Endothelial cell of umbilical vein (primary cell): ENCODE results near the gene SLC49A4. TPM values are rescaled to one million over a fixed set of nuclear protein-coding genes. Genes with fewer than 3 reads are reported as not detected.

ENCODE experiments used
- BruUV-seq: library from RNA; stranded (reverse); fragments of 400-500 nt; replicated peaks from 2 replicates; lab custom pipeline; 2021; lab: Mats Ljungman, UMichigan
- CTCF ChIA-PET: fragments of 300-600, 350-600 bp; sonication (Branson Sonifier 250); formaldehyde crosslinking; loops from one replicate; lab custom pipeline; 2021; ENCODE audit warnings: antibody characterized with exemption, inconsistent platforms; lab: Charles Lee
- POLR2A ChIA-PET: fragments of 300-600, 350-600 bp; sonication (Branson Sonifier 250); formaldehyde crosslinking; loops from one replicate; lab custom pipeline; 2021; ENCODE audit warnings: antibody characterized with exemption, inconsistent platforms; lab: Charles Lee
- DNase-seq: peaks from one replicate; pipeline ENCODE4 v3.0.0-alpha.2; 2011; ENCODE audit warnings: low read depth, low spot score
- FAIRE-seq: peaks from 2 replicates; lab custom pipeline; 2011; peaks lifted over from hg19 to GRCh38; lab: Jason Lieb, UNC
- H2AFZ ChIP-seq: 2 replicates; pipeline ENCODE4 v1.6.0; 2012; ENCODE audit warnings: low read depth, low read length, control low read depth, inconsistent platforms
- H3K27ac ChIP-seq: 2 replicates; pipeline ENCODE4 v1.5.1; 2011; ENCODE audit warnings: low read depth, mild to moderate bottlenecking, control low read depth, low read length, moderate library complexity; ENCODE audit not compliant: insufficient read depth
- H3K27me3 ChIP-seq, 2 experiments: 2 replicates each; pipeline versions ENCODE4 v1.6.0 to v1.6.1; 2011; ENCODE audit warnings: low read length in 2 of 2, mixed read lengths in 1 of 2; ENCODE audit not compliant: control insufficient read depth in 2 of 2, insufficient read depth in 2 of 2
- H3K36me3 ChIP-seq, 2 experiments: 2 replicates in 1 of 2; 3 replicates in 1 of 2; pipeline ENCODE4 v1.5.1; 2011; ENCODE audit warnings: low read length in 2 of 2, mild to moderate bottlenecking in 1 of 2, moderate library complexity in 1 of 2; ENCODE audit not compliant: control insufficient read depth in 2 of 2, insufficient read depth in 2 of 2; ENCODE audit errors: extremely low read depth in 1 of 2
- H3K4me1 ChIP-seq: 3 replicates; pipeline ENCODE4 v1.5.1; 2011; ENCODE audit warnings: mild to moderate bottlenecking, low read length; ENCODE audit not compliant: control insufficient read depth, insufficient read depth; ENCODE audit errors: extremely low read depth
- H3K4me2 ChIP-seq: 2 replicates; pipeline ENCODE4 v1.6.1; 2011; ENCODE audit warnings: low read length, control low read depth, mixed read lengths; ENCODE audit not compliant: insufficient read depth
- H3K4me3 ChIP-seq, 3 experiments: fragments of 200-600 bp in 1 of 3; sonication (generic), shearing (Covaris generic) in 1 of 3; replicated peaks in 1 of 3; 2 replicates each; pipeline ENCODE4 v1.5.1; 2011 to 2016; ENCODE audit warnings: control low read depth in 3 of 3, low read length in 3 of 3, mild to moderate bottlenecking in 2 of 3, inconsistent platforms in 1 of 3, low read depth in 1 of 3, moderate library complexity in 1 of 3; ENCODE audit not compliant: insufficient read depth in 1 of 3
- H3K79me2 ChIP-seq: 2 replicates; pipeline ENCODE4 v1.6.0; 2012; ENCODE audit warnings: low read length, inconsistent platforms; ENCODE audit not compliant: control insufficient read depth, insufficient read depth
- H3K9ac ChIP-seq: replicated peaks from 2 replicates; pipeline ENCODE3; 2011; ENCODE audit warnings: low read length, control low read depth; ENCODE audit not compliant: insufficient read depth; ENCODE audit errors: extremely low read depth
- H3K9me1 ChIP-seq: replicated peaks from 3 replicates; pipeline ENCODE4 v1.6.0; 2011; ENCODE audit warnings: mild to moderate bottlenecking, low read length; ENCODE audit not compliant: control insufficient read depth, insufficient read depth; ENCODE audit errors: extremely low read depth
- H3K9me3 ChIP-seq: replicated peaks from 2 replicates; pipeline ENCODE4 v1.5.1; 2012; ENCODE audit warnings: low read length, inconsistent platforms; ENCODE audit not compliant: control insufficient read depth, insufficient read depth
- H4K20me1 ChIP-seq: replicated peaks from 2 replicates; pipeline ENCODE3; 2011; ENCODE audit warnings: mild to moderate bottlenecking, low read length; ENCODE audit not compliant: control insufficient read depth, insufficient read depth; ENCODE audit errors: extremely low read depth
- CTCF ChIP-seq, 2 donors: IDR thresholded peaks; 1 replicate in 1 of 2; 2 replicates in 1 of 2; pipeline ENCODE4 v1.5.1; 2011; ENCODE audit warnings: low read length in 2 of 2, mild to moderate bottlenecking in 2 of 2, moderate library complexity in 2 of 2, control low read depth in 1 of 2, inconsistent platforms in 1 of 2, low read depth in 1 of 2; ENCODE audit not compliant: insufficient read depth in 1 of 2; ENCODE audit errors: extremely low read depth in 1 of 2
- EZH2 ChIP-seq: IDR thresholded peaks from 2 replicates; pipeline ENCODE4 v1.6.1; 2012; ENCODE audit warnings: borderline replicate concordance, low read depth, mild to moderate bottlenecking, moderate library complexity, low read length, inconsistent platforms; ENCODE audit not compliant: severe bottlenecking
- FOS ChIP-seq: IDR thresholded peaks from 2 replicates; pipeline ENCODE4 v1.6.1; 2011; ENCODE audit warnings: mild to moderate bottlenecking, low read length, moderate library complexity, borderline replicate concordance; ENCODE audit not compliant: insufficient read depth
- GATA2 ChIP-seq: IDR thresholded peaks from 2 replicates; pipeline ENCODE4 v1.7.0; 2011; ENCODE audit warnings: low read depth, mild to moderate bottlenecking, moderate library complexity, mixed read lengths, low read length; ENCODE audit not compliant: insufficient read length, insufficient read depth
- JUN ChIP-seq: IDR thresholded peaks from 2 replicates; pipeline ENCODE4 v1.6.1; 2011; ENCODE audit warnings: borderline replicate concordance, low read depth; ENCODE audit not compliant: insufficient read length, insufficient read depth
- MAX ChIP-seq: IDR thresholded peaks from 2 replicates; pipeline ENCODE4 v1.6.1; 2011; ENCODE audit not compliant: insufficient read depth, insufficient read length
- MYC ChIP-seq: IDR thresholded peaks from one replicate; pipeline ENCODE4 v1.6.1; 2011; ENCODE audit warnings: mild to moderate bottlenecking, low read depth, low read length
- POLR2A ChIP-seq: IDR thresholded peaks from 2 replicates; pipeline ENCODE4 v1.6.1; 2012; ENCODE audit warnings: low read depth, mild to moderate bottlenecking, control low read depth, low read length
- POLR2AphosphoS5 ChIP-seq: IDR thresholded peaks from 2 replicates; pipeline ENCODE4 v1.6.1; 2012; ENCODE audit warnings: low read depth, mild to moderate bottlenecking, control low read depth, low read length, moderate library complexity; ENCODE audit not compliant: insufficient read depth
- dilution Hi-C: fragments of 300-500 bp; cut with MboI; formaldehyde crosslinking; loops from one replicate; pipeline ENCODE4 v1.15.0; 2019; ENCODE audit warnings: low sequenced_read_pairs; ENCODE audit not compliant: extremely low pct_ligation_motif_present
- intact Hi-C: fragments of 100-400 bp; cut with micrococcal nuclease; formaldehyde crosslinking; loops from one replicate; pipeline ENCODE4 v1.10.0; 2022
- polyA plus RNA-seq, 4 experiments: library from polyadenylated mRNA; depleted of rRNA in 3 of 4; stranded (reverse) in 3 of 4; unstranded in 1 of 4; fragments of >200 nt; gene quantifications; 2 replicates each; pipeline versions ENCODE4 v1.2.1 to v1.2.3, GENCODE V29; 2011 to 2012; ENCODE audit warnings: missing spikeins in 1 of 4
- total RNA-seq: library from RNA; stranded (reverse); gene quantifications from 2 replicates; pipeline ENCODE4 v1.2.3, GENCODE V29; 2021

SLC49A4 gene
- total and polyA plus RNA-seq, 2 donors (not counting 3 experiments of a cell fraction or from before 2014, with no cell fraction given) = 10.9 to 11.6 TPM

- CTCF ChIA-PET = interaction anchor here (1.3 to 1.7 kb wide), 2 partner anchors 12 to 14 kb away, joined by 3 to 5 read pairs; no protein-coding TSS in a partner anchor
- POLR2A ChIA-PET = no interaction called here
Measured at GRCh38 chr3:122927726-122928125, 132.9 kb downstream of the SLC49A4 start.

More at GRCh38 chr3:122927726-122928125, 132.9 kb downstream of the SLC49A4 start:
- no peak overlapping the region for H3K4me2 ChIP-seq
- no peaks in the 10 kb centered on the region for H4K20me1 ChIP-seq
- intact Hi-C loops (no loop called here), dilution Hi-C loops (no loop called here)
- DNase-seq (no peak), FAIRE-seq (no peak)
- H3K9me1 ChIP-seq = no peaks in the 10 kb centered on the region
- TF ChIP-seq GATA2 (no peak), JUN (no peak), MYC (no peak), POLR2A (no peak), FOS (no peak), EZH2 (no peak), CTCF (IDR thresholded peaks at IDR 0.05; ENCODE audit: extremely low read depth in 1 of 2, insufficient read depth in 1 of 2, low read depth in 1 of 2, low read length in 2 of 2) (no peak), POLR2AphosphoS5 (no peak), MAX (no peak)
- no peak overlapping the region for H3K27ac ChIP-seq
- H3K9ac ChIP-seq = no peak overlapping the region
- no peak overlapping the region for H3K4me3 ChIP-seq
- no peaks in the 10 kb centered on the region for H3K36me3 ChIP-seq
- no peaks in the 10 kb centered on the region for H3K4me1 ChIP-seq
- peaks cover 13 to 19% of the 10 kb centered on the region in 2 experiments for H3K27me3 ChIP-seq
- no peaks in the 10 kb centered on the region for H3K79me2 ChIP-seq
- no TSS peak for BruUV-seq
- H2AFZ ChIP-seq = no peak overlapping the region
- no peaks in the 10 kb centered on the region for H3K9me3 ChIP-seq
